Activated CD4-positive, alpha-beta T cell treated with anti-CD3 and anti-CD28 coated beads for 1 hour (primary cell): ENCODE data around the gene TBC1D10A.

ENCODE experiments used
- DNase-seq: peaks from one replicate; pipeline ENCODE4 v3.0.0-alpha.2; 2020

Gene TBC1D10A

GRCh38 chr22:30297991-30298701 lies 28.6 kb downstream of the TBC1D10A start:
- DNase-seq, result no peak

GRCh38 chr22:30297276-30297990 lies 29.3 kb downstream of the TBC1D10A start:
- DNase-seq, result no peak

- no peak for DNase-seq
These were observed 29.9 kb downstream of the TBC1D10A start for GRCh38 chr22:30296833-30297232.

- DNase-seq, result no peak
These were observed 30.4 kb downstream of the TBC1D10A start for GRCh38 chr22:30296324-30296723.

GRCh38 chr22:30295576-30295975 lies 31.2 kb downstream of the TBC1D10A start:
- DNase-seq, result no peak

- no peak for DNase-seq
These were observed 31.9 kb downstream of the TBC1D10A start for GRCh38 chr22:30294830-30295229.

- no peak for DNase-seq
These were observed 32.7 kb downstream of the TBC1D10A start for GRCh38 chr22:30294066-30294465.

- no peak for DNase-seq
These were observed 33.7 kb downstream of the TBC1D10A start for GRCh38 chr22:30293026-30293425.

GRCh38 chr22:30292069-30292970 lies 34.4 kb downstream of the TBC1D10A start:
- DNase-seq, result no peak

GRCh38 chr22:30291058-30291892 lies 35.5 kb downstream of the TBC1D10A start:
- DNase-seq, result no peak

- DNase-seq, result no peak
These were observed 36.2 kb downstream of the TBC1D10A start for GRCh38 chr22:30290342-30291057.

- DNase-seq, result no peak
These were observed 36.8 kb downstream of the TBC1D10A start for GRCh38 chr22:30289980-30290313.

- DNase-seq, result peak; percentile 77
These were observed 37.4 kb downstream of the TBC1D10A start, which contains the start of gene CASTOR1 for GRCh38 chr22:30289141-30289979. Gene CASTOR1, minus strand, starts transcription at chr22:30289505. Its CDS starts 8 bp downstream, at chr22:30289497.

GRCh38 chr22:30288419-30289140 lies 38.2 kb downstream of the TBC1D10A start:
- DNase-seq, result no peak

GRCh38 chr22:30287648-30288418 lies 38.9 kb downstream of the TBC1D10A start:
- peak; percentile 81 for DNase-seq

- peak; percentile 79 for DNase-seq
These were observed 39.7 kb downstream of the TBC1D10A start for GRCh38 chr22:30286813-30287647.

GRCh38 chr22:30286331-30286730 lies 40.4 kb downstream of the TBC1D10A start:
- DNase-seq, result no peak

GRCh38 chr22:30285846-30286200 lies 40.9 kb downstream of the TBC1D10A start:
- no peak for DNase-seq
